Stimulated activated effector memory CD8-positive, alpha-beta T cell treated with anti-CD3 and anti-CD28 coated beads, Interleukin-12 subunit alpha, Interleukin-12 subunit beta, amount 100 ng/mL, for 72 hours (primary cell): ENCODE results near the gene RHOT2.

ENCODE experiments used
- ATAC-seq: fragments of 150-1000 bp; cut with Tn5 transposase; 2 replicates; pipeline ENCODE4 v1.10.0; 2021
- DNase-seq, 2 donors: peaks; one replicate each; pipeline ENCODE4 v3.0.0; 2021 to 2022; ENCODE audit warnings: low spot score in 2 of 2
- H3K27ac Mint-ChIP-seq: one replicate; pipeline ENCODE4 v1.8.0; 2022; ENCODE audit warnings: mild to moderate bottlenecking, mixed read lengths
- H3K36me3 Mint-ChIP-seq: one replicate; pipeline ENCODE4 v1.8.0; 2022; ENCODE audit warnings: mild to moderate bottlenecking, mixed read lengths
- H3K4me1 Mint-ChIP-seq: one replicate; pipeline ENCODE4 v1.8.0; 2022; ENCODE audit warnings: mixed read lengths
- H3K4me3 Mint-ChIP-seq: one replicate; pipeline ENCODE4 v1.8.0; 2022; ENCODE audit warnings: mild to moderate bottlenecking, mixed read lengths
- H3K9me3 Mint-ChIP-seq: one replicate; pipeline ENCODE4 v1.8.0; 2022; ENCODE audit warnings: mixed read lengths

The RHOT2 gene

DNA sequence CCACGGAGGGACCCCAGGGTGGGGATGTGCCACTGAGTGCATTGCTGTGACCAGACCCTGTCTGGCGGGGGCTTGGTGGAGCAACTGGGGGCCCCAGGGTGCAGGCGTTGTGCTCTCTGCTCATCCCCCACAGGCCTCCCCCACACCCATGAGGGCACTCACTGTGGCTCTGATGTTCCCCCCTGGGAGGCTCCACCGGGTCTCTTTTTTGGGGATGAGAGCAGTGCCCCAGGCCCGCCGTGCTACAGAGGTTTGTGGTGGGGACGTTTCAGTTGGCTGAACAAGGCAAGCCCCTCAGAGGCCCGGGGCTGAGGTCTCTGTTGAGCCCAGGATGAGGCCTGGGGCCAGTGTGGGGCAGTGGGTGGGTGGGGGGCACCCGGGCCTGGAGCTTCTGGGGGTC lies 55.8 kb downstream of the RHOT2 start:
- H3K4me1 Mint-ChIP-seq = peaks cover 27% of the 10 kb centered on the region
- peaks cover 11% of the 10 kb centered on the region for H3K36me3 Mint-ChIP-seq
- no peaks in the 10 kb centered on the region for H3K9me3 Mint-ChIP-seq
- DNase-seq (no peak), ATAC-seq (no peak)
- H3K27ac Mint-ChIP-seq = no peak overlapping the region
- no peak overlapping the region for H3K4me3 Mint-ChIP-seq
